ENCODE data around the gene UBE4B. TPM values are rescaled to one million over a fixed set of nuclear protein-coding genes. Genes with fewer than 3 reads are reported as not detected.

UBE4B gene
- total and polyA plus RNA-seq, 2 of the 13 experiments (the other 11 are each of a cell fraction or from before 2014, with no cell fraction given): 15.2 to 24.8 TPM

DNA sequence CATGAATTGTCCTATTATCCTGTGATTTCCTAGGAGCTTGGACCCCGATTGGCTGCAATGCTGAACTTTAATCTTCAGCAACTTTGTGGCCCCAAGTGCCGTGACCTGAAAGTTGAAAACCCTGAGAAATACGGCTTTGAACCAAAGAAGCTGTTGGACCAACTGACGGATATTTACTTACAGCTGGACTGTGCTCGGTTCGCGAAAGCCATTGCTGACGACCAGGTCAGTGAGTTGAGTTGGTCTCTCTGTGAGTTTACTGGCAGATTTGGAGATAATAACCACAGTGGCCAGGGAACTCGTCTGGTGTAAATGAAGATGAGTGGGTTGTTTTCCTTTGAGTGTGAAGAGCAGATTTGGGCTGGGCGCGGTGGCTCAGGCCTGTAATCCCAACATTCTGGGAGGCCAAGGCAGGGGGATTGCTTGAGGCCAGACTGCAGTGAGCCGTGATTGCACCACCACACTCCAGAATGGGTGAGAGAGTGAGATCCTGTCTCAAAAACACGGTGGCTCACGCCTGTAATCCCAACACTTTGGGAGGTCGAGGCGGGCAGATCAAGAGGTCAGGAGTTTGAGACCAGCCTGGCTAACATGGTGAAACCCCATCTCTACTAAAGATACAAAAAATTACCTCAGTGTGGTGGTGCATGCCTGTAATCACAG lies 138.5 kb downstream of the UBE4B start (continued):
- TF ChIP-seq, protein P1, sequence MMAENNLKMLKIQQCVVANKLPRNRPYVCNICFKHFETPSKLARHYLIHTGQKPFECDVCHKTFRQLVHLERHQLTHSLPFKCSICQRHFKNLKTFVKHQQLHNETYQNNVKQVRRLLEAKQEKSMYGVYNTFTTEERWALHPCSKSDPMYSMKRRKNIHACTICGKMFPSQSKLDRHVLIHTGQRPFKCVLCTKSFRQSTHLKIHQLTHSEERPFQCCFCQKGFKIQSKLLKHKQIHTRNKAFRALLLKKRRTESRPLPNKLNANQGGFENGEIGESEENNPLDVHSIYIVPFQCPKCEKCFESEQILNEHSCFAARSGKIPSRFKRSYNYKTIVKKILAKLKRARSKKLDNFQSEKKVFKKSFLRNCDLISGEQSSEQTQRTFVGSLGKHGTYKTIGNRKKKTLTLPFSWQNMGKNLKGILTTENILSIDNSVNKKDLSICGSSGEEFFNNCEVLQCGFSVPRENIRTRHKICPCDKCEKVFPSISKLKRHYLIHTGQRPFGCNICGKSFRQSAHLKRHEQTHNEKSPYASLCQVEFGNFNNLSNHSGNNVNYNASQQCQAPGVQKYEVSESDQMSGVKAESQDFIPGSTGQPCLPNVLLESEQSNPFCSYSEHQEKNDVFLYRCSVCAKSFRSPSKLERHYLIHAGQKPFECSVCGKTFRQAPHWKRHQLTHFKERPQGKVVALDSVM (CRISPR knock-in tag; IDR thresholded peaks at IDR 0.05): peak; percentile 62; the same call in 1 of the 2 replicates
- TF ChIP-seq ESRRA (CRISPR knock-in tag; IDR thresholded peaks at IDR 0.05; ENCODE audit: low read depth) (peak; percentile 71; the same call in 1 of the 2 replicates), ZNF816 (CRISPR knock-in tag; IDR thresholded peaks at IDR 0.05; ENCODE audit: borderline replicate concordance) (peak; percentile 20; the same call in 1 of the 2 replicates), ZNF546 (CRISPR knock-in tag; conservative IDR thresholded peaks at IDR 0.05) (no peak), POLR2G (IDR thresholded peaks at IDR 0.05; ENCODE audit: low read depth, low read length) (peak; percentile 82), ZNF431 (CRISPR knock-in tag; IDR thresholded peaks at IDR 0.05; ENCODE audit: borderline replicate concordance, low read depth) (peak; percentile 70; the same call in 1 of the 2 replicates), PRDM10 (CRISPR knock-in tag; IDR thresholded peaks at IDR 0.05; ENCODE audit: low read depth) (0 out of 2 replicates have a peak, but pooled peaks have one; percentile 24), SAP130 (CRISPR knock-in tag; IDR thresholded peaks at IDR 0.05; ENCODE audit: low read depth) (peak; percentile 76), HINFP (CRISPR knock-in tag; IDR thresholded peaks at IDR 0.05; ENCODE audit: low read depth) (peak; percentile 75; the same call in 1 of the 2 replicates), IRF2 (CRISPR knock-in tag; IDR thresholded peaks at IDR 0.05) (peak; percentile 56), ZNF543 (CRISPR knock-in tag; IDR thresholded peaks at IDR 0.05) (peak; percentile 74; the same call in 1 of the 2 replicates), ZBTB10 (CRISPR knock-in tag; IDR thresholded peaks at IDR 0.05; ENCODE audit: borderline replicate concordance) (peak; percentile 61; the same call in 1 of the 2 replicates), LCORL (IDR thresholded peaks at IDR 0.05) (no peak), LCORL (CRISPR knock-in tag; IDR thresholded peaks at IDR 0.05) (peak; percentile 91; the same call in 1 of the 2 replicates), NCOA2 (CRISPR knock-in tag; IDR thresholded peaks at IDR 0.05) (peak; percentile 85), EEA1 (CRISPR knock-in tag; IDR thresholded peaks at IDR 0.05; ENCODE audit: borderline replicate concordance) (no peak), ZNF350 (CRISPR knock-in tag; IDR thresholded peaks at IDR 0.05; ENCODE audit: borderline replicate concordance, low read depth) (peak; percentile 51; the same call in 1 of the 2 replicates)

Measured in HepG2 (cell line).